AG04449 (cell line): ENCODE results near the gene ZIC1.

Source experiments
- CTCF ChIA-PET: fragments of 350-600 bp; formaldehyde crosslinking; extraction: SDS; loops from one replicate; lab custom pipeline; 2021; ENCODE audit warnings: antibody characterized with exemption; lab: Yijun Ruan, JAX
- POLR2A ChIA-PET: fragments of 400-600, 350-600 bp; formaldehyde crosslinking; extraction: SDS; loops from one replicate; lab custom pipeline; 2020; ENCODE audit warnings: antibody characterized with exemption, inconsistent platforms; lab: Yijun Ruan, JAX
- DNase-seq: peaks from one replicate; pipeline ENCODE4 v3.0.0-alpha.2; 2010; ENCODE audit warnings: low read depth, low spot score
- H3K4me3 ChIP-seq: 2 replicates; pipeline ENCODE4 v1.5.1; 2011; ENCODE audit warnings: low read depth, mild to moderate bottlenecking, control low read depth, low read length
- TF ChIP-seq, protein P1 (sequence below): IDR thresholded peaks from one replicate; pipeline ENCODE4 v1.5.1; 2011; ENCODE audit warnings: mild to moderate bottlenecking, moderate library complexity, low read length, control low read depth, inconsistent platforms; ENCODE audit not compliant: insufficient read depth; ENCODE audit errors: missing control alignments

Gene ZIC1

GRCh38 chr3:147407498-147408187 lies 1.5 kb upstream of the ZIC1 start:
- H3K4me3 ChIP-seq, result no peak overlapping the region
- no peak for DNase-seq
- TF ChIP-seq, protein P1, sequence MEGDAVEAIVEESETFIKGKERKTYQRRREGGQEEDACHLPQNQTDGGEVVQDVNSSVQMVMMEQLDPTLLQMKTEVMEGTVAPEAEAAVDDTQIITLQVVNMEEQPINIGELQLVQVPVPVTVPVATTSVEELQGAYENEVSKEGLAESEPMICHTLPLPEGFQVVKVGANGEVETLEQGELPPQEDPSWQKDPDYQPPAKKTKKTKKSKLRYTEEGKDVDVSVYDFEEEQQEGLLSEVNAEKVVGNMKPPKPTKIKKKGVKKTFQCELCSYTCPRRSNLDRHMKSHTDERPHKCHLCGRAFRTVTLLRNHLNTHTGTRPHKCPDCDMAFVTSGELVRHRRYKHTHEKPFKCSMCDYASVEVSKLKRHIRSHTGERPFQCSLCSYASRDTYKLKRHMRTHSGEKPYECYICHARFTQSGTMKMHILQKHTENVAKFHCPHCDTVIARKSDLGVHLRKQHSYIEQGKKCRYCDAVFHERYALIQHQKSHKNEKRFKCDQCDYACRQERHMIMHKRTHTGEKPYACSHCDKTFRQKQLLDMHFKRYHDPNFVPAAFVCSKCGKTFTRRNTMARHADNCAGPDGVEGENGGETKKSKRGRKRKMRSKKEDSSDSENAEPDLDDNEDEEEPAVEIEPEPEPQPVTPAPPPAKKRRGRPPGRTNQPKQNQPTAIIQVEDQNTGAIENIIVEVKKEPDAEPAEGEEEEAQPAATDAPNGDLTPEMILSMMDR, result no peak
- ChIA-PET POLR2A (no interaction called here), CTCF (no interaction called here)

- POLR2A ChIA-PET, result interaction anchor here (0.6 kb wide), 1 partner anchor 438 kb away, joined by 4 read pairs; no protein-coding TSS in a partner anchor
- CTCF ChIA-PET, result no interaction called here
- DNase-seq, result no peak
- TF ChIP-seq, protein P1, result no peak
- H3K4me3 ChIP-seq, result peak overlapping the region; percentile 63
Observed at GRCh38 chr3:147408188-147409100, 721 bp upstream of the ZIC1 start.

GRCh38 chr3:147410116-147410525 lies 956 bp downstream of the ZIC1 start:
- ChIA-PET CTCF (interaction anchor here (1.0 kb wide), 1 partner anchor 41 kb away, joined by 3 read pairs; no protein-coding TSS in a partner anchor), POLR2A (interaction anchor here (0.6 to 1.0 kb wide), 2 partner anchors 592 to 764 kb away, joined by 3 read pairs; no protein-coding TSS in a partner anchor)
- DNase-seq, result no peak
- TF ChIP-seq, protein P1, result no peak
- peak overlapping the region; percentile 63 for H3K4me3 ChIP-seq

- TF ChIP-seq, protein P1, result no peak
- CTCF ChIA-PET, result interaction anchor here (0.9 to 1.0 kb wide), 2 partner anchors 16 to 42 kb away, joined by 3 read pairs; no protein-coding TSS in a partner anchor
- POLR2A ChIA-PET, result interaction anchor here (0.6 to 1.2 kb wide), 3 partner anchors 18 to 764 kb away, joined by 3 to 9 read pairs (median 3); no protein-coding TSS in a partner anchor
- H3K4me3 ChIP-seq, result peak overlapping the region; percentile 63
- no peak for DNase-seq
Observed at GRCh38 chr3:147410526-147411237, 1.5 kb downstream of the ZIC1 start.

- H3K4me3 ChIP-seq, result peak overlapping the region; percentile 63
- ChIA-PET CTCF (interaction anchor here (0.6 to 0.9 kb wide), 2 partner anchors 17 to 664 kb away, joined by 3 read pairs; no protein-coding TSS in a partner anchor), POLR2A (interaction anchor here (1.0 to 1.2 kb wide), 2 partner anchors 18 to 593 kb away, joined by 3 to 9 read pairs; no protein-coding TSS in a partner anchor)
- no peak for DNase-seq
- TF ChIP-seq, protein P1, result no peak
Observed at GRCh38 chr3:147411238-147411814, 2.2 kb downstream of the ZIC1 start.
